Activated naive CD8-positive, alpha-beta T cell treated with anti-CD3 and anti-CD28 coated beads, Interleukin-2, amount 50 U/mL, for 24 hours (primary cell): ENCODE measurements around the gene SRRM3.
"Not testable (repeated sequence)": the region's sequence is repeated elsewhere in the genome, so short reads cannot be mapped to it uniquely, and the experiment has no call there.

Source experiments
- ATAC-seq: fragments of 150-1000 bp; cut with Tn5 transposase; one replicate; pipeline ENCODE4 v1.10.0; 2021
- DNase-seq: peaks from one replicate; pipeline ENCODE4 v3.0.0; 2021
- H3K27ac Mint-ChIP-seq: one replicate; pipeline ENCODE4 v1.8.0; 2021; ENCODE audit warnings: mild to moderate bottlenecking, mixed read lengths
- H3K27me3 Mint-ChIP-seq: one replicate; pipeline ENCODE4 v1.8.0; 2021; ENCODE audit warnings: mixed read lengths
- H3K36me3 Mint-ChIP-seq: one replicate; pipeline ENCODE4 v1.8.0; 2021; ENCODE audit warnings: low read depth, mixed read lengths
- H3K4me1 Mint-ChIP-seq: one replicate; pipeline ENCODE4 v1.8.0; 2021; ENCODE audit warnings: mixed read lengths
- H3K4me3 Mint-ChIP-seq: one replicate; pipeline ENCODE4 v1.8.0; 2021; ENCODE audit warnings: mild to moderate bottlenecking, moderate library complexity, mixed read lengths
- H3K9me3 Mint-ChIP-seq: one replicate; pipeline ENCODE4 v1.8.0; 2021; ENCODE audit warnings: mixed read lengths

The SRRM3 gene

DNA sequence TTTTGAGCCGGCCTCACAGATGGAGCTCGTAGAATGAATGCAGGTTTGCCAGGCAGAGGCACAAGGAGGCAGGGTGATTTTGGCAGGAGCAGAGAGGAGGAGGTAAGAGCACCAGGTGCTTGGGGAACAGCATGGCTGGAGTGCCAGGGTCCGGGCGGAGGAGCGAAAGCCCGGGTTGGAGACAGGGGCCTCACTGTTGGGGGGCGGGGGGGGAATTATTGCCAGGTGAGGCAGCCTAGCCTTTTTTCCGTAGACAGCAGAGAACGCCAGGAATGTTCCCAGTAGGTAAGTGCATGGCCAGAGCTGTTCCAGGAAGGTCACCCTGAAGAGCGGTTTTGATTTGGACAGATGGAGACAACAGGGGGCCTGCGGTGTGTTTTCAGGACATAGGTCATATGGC is 9.5 kb downstream of the SRRM3 start:
- no peak overlapping the region for H3K27ac Mint-ChIP-seq
- DNase-seq (no peak), ATAC-seq (no peak)
- no peaks in the 10 kb centered on the region for H3K4me1 Mint-ChIP-seq
- H3K4me3 Mint-ChIP-seq = no peak overlapping the region
- H3K36me3 Mint-ChIP-seq = no peaks in the 10 kb centered on the region
- H3K27me3 Mint-ChIP-seq = peaks cover 6% of the 10 kb centered on the region
- no peaks in the 10 kb centered on the region for H3K9me3 Mint-ChIP-seq

DNA sequence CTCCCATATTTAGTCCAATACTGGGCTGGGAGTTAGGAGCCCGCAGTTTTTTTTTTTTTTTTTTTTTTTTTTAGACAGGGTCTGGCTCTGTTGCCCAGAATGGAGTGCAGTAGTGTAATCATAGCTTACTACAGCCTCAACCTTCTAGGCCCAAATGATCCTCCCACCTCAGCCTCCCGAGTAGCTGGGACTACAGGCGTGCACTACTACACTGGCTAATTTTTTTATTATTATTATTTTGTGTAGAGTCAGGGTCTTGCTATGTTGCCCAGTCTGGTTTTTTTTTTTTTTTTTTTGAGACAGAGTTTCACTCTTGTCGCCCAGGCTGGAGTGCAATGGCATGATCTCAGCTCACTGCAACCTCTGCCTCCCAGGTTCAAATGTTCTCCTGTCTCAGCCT is 13.7 kb downstream of the SRRM3 start:
- ATAC-seq, H3K4me1 Mint-ChIP-seq, DNase-seq, H3K9me3 Mint-ChIP-seq, H3K36me3 Mint-ChIP-seq, H3K27ac Mint-ChIP-seq, H3K4me3 Mint-ChIP-seq: not testable (repeated sequence)
- peaks cover 23% of the 10 kb centered on the region for H3K27me3 Mint-ChIP-seq

DNA sequence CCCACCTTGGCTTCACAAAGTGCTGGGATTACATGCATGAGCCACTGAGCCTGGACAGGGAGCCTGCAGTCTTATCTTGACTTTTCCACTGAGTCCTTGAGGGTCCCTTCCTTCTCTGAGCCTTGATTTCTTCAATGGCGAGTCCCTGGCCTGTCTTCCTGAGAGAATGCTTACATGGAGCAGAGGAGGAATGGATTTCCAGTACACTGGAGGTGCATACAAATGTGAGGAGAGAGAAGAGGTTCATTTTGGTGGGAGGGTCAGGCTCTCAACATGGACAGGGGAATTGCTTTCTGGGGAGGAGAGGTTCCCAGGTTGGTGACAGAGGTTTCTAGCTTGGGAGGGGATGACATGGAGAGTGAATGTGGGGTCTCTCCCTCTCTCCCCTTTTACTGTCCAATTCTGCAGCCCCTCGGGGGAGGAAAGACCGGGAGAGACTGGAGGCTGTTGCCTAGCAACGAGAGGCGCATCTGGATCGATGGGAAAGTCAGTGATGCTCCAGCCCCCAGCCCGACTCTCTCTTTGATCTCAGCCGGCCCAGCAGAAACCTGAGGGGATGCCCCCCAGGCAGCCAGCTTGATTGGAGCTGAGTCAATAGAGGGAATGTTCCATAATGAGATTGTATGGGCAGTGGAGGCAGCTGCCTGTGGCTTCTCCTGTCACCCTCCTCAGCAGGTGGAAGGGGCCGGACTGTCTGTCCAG is 14.8 kb downstream of the SRRM3 start:
- Mint-ChIP-seq H3K27ac (no peak overlapping the region), H3K27me3 (peaks cover 24% of the 10 kb centered on the region), H3K4me1 (no peaks in the 10 kb centered on the region), H3K4me3 (no peak overlapping the region), H3K36me3 (no peaks in the 10 kb centered on the region), H3K9me3 (no peaks in the 10 kb centered on the region)
- no peak for ATAC-seq
- no peak for DNase-seq

DNA sequence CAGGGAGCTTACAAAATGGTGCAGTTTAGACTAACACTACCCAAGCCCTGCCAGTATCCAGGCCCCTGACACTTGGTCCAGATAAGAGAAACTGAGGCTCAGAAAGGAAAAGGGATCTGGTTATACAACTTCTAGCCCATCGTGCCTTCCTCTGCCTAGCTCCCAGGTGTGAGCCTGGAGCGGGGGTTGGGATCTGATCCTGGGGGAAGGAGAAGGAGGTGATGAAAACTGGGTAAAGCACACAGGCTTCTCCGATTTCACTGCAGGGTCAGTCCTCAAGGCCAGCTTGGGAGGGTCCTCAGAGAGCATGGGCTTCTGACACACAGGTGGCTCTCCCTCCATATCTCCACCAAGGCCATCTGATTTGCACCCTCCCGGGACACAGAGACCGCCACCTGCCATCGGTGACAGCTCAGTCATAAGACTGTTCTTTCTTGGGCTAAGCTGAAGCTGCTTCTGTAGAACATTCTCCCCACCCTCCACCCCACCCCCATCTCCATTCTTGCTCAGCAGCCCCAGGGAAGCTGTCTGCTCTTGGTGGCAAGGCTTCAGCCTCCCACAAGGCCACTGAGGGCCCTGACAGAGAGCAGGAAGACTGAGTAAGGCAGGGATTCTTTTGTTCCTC is 16.4 kb downstream of the SRRM3 start:
- DNase-seq (no peak), ATAC-seq (no peak)
- H3K9me3 Mint-ChIP-seq = no peaks in the 10 kb centered on the region
- no peaks in the 10 kb centered on the region for H3K4me1 Mint-ChIP-seq
- no peaks in the 10 kb centered on the region for H3K36me3 Mint-ChIP-seq
- H3K4me3 Mint-ChIP-seq = no peak overlapping the region
- no peak overlapping the region for H3K27ac Mint-ChIP-seq
- H3K27me3 Mint-ChIP-seq = peaks cover 33% of the 10 kb centered on the region

DNA sequence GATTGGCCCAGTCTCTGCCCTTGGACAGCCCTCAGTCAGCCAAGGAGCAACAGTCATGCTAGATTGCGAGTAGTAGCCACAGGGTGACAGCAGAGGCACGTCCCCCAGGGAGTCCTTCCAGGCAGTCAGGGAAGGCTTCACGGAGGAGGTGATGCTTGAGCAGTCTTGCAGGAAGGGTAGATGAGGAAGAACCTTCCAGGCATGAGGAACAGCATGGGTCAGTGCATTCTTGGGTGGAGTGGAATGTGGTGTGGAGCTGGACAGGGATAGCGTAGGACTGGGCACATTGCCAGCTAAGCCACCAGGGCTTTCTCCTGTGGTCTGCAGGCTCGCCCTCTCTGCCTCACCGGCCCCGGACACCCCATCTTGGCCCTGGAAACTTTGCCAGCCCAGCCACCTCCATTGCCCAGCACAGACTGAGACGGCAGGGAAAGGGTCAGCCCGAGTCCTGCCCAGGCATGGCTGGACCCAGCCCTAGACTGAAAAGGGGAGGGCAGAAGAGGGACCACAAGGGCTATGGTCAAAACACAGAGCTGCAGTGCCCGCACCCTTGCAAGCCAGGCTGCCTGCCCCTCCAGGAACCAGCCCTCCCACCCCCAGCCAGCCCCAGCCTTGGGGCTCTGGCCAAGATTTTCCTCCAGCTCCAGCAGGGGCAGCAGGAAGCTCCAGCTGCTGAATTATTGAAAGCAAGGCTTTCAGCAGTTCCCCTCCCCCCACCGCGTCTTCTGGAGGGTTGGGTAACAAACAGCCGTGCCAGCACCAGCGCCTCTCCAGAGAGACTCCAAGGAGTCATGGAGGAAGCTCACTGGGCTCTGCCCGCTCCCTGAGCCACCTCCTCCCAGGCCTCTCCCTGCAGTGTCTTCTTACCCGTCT is 18.7 kb downstream of the SRRM3 start:
- H3K4me1 Mint-ChIP-seq = no peaks in the 10 kb centered on the region
- H3K36me3 Mint-ChIP-seq = no peaks in the 10 kb centered on the region
- ATAC-seq = no peak
- DNase-seq = no peak
- H3K9me3 Mint-ChIP-seq = no peaks in the 10 kb centered on the region
- peaks cover 44% of the 10 kb centered on the region for H3K27me3 Mint-ChIP-seq
- H3K27ac Mint-ChIP-seq = no peak overlapping the region
- H3K4me3 Mint-ChIP-seq = no peak overlapping the region

DNA sequence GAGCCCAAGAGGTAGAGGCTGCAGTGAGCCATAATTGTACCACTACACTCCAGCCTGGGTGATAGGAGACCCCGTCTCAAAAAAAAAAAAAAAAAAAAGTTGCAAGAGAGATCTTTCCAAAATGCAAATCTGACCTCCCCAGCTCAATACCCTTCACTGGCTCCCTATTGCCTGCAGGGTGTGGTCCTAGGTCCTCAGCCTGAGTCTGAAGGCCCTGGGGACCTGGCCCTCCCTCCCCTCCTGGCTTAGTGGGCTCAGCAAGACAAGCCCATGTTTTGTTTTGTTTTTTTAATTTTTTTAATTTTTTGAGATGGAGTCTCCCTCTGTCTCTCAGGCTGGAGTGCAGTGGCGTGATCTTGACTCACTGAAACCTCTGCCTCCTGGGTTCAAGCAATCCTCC is 20.6 kb downstream of the SRRM3 start:
- no peak for ATAC-seq
- H3K9me3 Mint-ChIP-seq = no peaks in the 10 kb centered on the region
- no peak overlapping the region for H3K27ac Mint-ChIP-seq
- peaks cover 47% of the 10 kb centered on the region for H3K27me3 Mint-ChIP-seq
- H3K4me1 Mint-ChIP-seq = no peaks in the 10 kb centered on the region
- no peak for DNase-seq
- H3K36me3 Mint-ChIP-seq = no peaks in the 10 kb centered on the region
- H3K4me3 Mint-ChIP-seq = no peak overlapping the region

DNA sequence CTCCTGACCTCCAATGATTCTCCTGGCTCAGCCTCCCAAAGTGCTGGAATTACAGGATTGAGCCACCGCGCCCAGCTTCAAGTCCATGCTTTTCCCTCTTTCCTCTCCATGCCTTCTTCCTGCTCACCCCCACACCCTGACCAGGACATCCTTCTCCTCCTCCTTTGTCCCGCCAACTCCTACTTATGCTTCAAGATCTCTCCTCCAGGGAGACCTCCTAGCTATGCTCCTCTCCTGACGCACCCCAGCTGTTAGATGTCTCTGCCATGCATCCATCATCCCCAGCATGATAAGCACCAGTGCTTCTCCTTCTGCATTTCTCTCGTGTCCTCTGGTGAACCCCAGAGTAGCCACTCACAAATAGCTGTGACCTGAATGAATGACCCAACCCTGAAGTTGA is 21.1 kb downstream of the SRRM3 start:
- no peaks in the 10 kb centered on the region for H3K9me3 Mint-ChIP-seq
- no peak for DNase-seq
- H3K4me3 Mint-ChIP-seq = no peak overlapping the region
- no peak for ATAC-seq
- no peak overlapping the region for H3K27ac Mint-ChIP-seq
- peaks cover 48% of the 10 kb centered on the region for H3K27me3 Mint-ChIP-seq
- H3K36me3 Mint-ChIP-seq = no peaks in the 10 kb centered on the region
- no peaks in the 10 kb centered on the region for H3K4me1 Mint-ChIP-seq

DNA sequence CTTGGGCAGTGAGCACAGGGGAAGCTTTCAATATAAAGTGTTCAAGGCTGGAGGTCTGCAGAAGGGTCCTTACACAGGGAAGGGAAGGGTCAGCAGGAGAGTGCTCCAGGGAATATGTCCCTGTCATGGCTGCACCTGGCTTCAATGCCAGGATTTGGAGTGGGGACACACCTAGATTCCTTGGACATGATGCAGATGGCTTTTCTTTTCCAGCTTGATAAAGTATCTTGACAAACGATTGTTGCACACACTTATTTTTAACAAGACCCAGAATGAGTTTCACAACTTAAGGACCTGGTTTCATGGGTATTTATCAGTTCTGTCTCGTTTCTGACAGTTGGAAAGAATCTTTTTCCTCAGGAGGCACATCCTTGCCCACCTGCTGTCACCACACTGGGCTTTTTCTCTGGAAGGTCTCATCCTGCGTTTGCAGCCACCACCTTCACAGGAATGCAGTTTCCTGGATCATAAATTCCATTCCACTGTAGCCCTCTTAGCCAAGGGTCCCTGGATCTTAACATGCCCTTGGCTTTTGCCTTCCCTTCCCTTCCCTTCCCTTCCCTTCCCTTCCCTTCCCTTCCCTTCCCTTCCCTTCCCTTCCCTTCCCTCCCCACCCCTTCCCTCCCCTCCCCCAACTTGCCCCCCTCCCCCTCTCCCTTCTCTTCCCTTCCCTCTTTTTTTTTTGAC is 21.7 kb downstream of the SRRM3 start:
- Mint-ChIP-seq H3K27me3 (peaks cover 48% of the 10 kb centered on the region), H3K36me3 (no peaks in the 10 kb centered on the region), H3K4me1 (no peaks in the 10 kb centered on the region), H3K27ac (no peak overlapping the region), H3K9me3 (no peaks in the 10 kb centered on the region), H3K4me3 (no peak overlapping the region)
- no peak for DNase-seq
- ATAC-seq = no peak

DNA sequence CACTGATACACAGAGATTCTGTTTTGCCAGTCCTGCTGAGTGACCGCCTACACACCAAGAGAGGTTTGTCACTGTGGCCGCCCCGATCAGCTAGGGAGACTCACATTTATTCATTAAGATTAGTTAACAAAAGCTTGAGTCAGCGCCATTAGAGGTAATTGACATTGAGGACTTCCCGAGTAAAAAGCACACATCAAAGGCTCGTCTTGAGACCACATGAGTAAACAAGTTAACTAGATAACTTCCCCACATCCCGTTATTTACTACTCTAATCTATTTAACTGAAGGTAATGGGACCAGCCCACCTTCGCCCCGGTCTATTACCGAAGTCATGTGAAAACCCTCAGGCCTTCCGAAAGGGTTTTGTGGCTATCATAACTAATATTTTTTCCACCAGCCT is 23.0 kb downstream of the SRRM3 start:
- no peak for ATAC-seq
- no peak overlapping the region for H3K4me3 Mint-ChIP-seq
- H3K4me1 Mint-ChIP-seq = no peaks in the 10 kb centered on the region
- peaks cover 46% of the 10 kb centered on the region for H3K27me3 Mint-ChIP-seq
- no peak overlapping the region for H3K27ac Mint-ChIP-seq
- DNase-seq = no peak
- H3K36me3 Mint-ChIP-seq = no peaks in the 10 kb centered on the region
- no peaks in the 10 kb centered on the region for H3K9me3 Mint-ChIP-seq

DNA sequence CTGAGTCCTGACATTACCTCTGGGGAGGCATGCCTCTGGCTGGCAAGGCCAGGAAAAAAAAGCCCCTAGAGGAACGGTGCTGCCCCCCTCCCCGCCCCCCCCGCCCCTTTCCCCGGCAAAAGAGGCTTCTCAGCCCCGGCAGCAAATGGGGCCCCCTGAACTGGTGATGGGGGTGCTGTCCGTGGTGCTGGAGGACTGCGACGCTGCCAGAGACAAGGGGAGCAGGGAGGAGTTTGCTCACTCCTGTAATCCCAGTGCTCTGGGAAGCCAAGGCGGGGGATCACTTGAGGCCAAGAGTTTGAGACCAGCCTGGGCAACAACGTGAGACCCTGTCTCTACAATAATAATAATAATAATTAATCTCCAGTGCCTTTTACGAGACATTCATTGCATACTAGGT is 23.7 kb downstream of the SRRM3 start:
- no peaks in the 10 kb centered on the region for H3K36me3 Mint-ChIP-seq
- no peaks in the 10 kb centered on the region for H3K4me1 Mint-ChIP-seq
- peaks cover 47% of the 10 kb centered on the region for H3K27me3 Mint-ChIP-seq
- ATAC-seq (no peak), DNase-seq (peak; percentile 45)
- H3K4me3 Mint-ChIP-seq = no peak overlapping the region
- no peak overlapping the region for H3K27ac Mint-ChIP-seq
- H3K9me3 Mint-ChIP-seq = no peaks in the 10 kb centered on the region

DNA sequence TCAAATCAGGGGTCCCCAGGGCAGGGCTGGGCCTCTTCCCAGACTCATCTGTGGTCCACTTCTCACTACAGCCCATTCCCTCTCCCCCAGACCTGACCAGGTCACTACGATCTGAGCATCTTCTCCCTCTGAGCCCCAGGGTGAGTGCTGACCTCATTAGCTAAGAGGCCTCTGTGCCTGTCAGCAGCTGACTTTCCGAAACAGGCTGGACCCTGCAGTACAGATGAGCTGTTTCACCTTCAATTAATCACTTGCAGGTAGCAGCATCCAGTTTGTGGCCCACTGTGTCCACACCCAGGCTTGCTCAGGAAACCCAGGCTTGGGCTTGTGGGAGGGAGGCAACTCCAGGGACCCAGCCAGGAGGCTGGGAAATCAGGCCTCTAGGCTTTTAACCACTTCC is 24.3 kb downstream of the SRRM3 start:
- no peaks in the 10 kb centered on the region for H3K4me1 Mint-ChIP-seq
- peaks cover 49% of the 10 kb centered on the region for H3K27me3 Mint-ChIP-seq
- H3K9me3 Mint-ChIP-seq = no peaks in the 10 kb centered on the region
- H3K4me3 Mint-ChIP-seq = no peak overlapping the region
- no peak overlapping the region for H3K27ac Mint-ChIP-seq
- DNase-seq (no peak), ATAC-seq (no peak)
- no peaks in the 10 kb centered on the region for H3K36me3 Mint-ChIP-seq

DNA sequence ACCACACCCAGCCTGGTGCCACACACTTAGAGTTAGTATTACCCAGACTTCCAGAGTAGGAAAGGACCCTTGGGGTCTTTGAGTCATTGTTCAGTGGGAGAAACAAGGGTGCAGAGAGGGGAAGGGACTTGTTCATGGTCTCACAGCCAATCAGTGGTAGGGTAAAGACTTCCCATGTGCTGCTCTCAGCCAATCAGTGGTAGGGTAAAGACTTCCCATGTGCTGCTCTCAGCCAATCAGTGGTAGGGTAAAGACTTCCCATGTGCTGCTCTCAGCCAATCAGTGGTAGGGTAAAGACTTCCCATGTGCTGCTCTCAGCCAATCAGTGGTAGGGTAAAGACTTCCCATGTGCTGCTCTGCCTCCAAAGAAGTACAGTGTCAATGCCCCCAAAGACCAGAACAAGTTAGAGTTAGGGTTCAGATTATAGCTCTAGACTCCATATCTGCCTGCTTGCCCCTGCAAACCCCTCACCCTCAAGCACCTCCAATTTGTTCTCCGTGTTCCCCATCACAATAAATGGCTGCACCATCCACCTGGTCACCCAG is 25.3 kb downstream of the SRRM3 start:
- not testable (repeated sequence) for H3K4me3 Mint-ChIP-seq, H3K4me1 Mint-ChIP-seq, H3K9me3 Mint-ChIP-seq, ATAC-seq, H3K36me3 Mint-ChIP-seq, DNase-seq, H3K27ac Mint-ChIP-seq
- H3K27me3 Mint-ChIP-seq = peaks cover 54% of the 10 kb centered on the region

DNA sequence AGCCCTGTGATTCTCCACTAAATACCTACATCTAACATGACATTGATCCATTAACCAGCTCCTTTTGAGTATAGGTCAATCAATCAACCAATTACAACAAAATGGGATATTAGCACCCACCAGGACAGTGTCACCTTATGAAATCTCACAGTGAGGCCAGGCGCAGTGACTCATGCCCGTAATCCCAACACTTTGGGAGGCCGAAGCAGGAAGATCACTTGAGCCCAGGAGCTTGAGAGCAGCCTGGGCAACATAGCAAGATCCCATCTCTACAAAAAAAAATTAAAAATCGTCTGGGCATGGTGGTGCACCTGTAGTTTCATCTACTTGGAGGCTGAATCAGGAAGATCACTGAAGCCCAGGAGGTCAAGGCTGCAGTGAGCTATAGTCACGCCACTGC is 28.5 kb downstream of the SRRM3 start:
- H3K4me1 Mint-ChIP-seq = no peaks in the 10 kb centered on the region
- no peaks in the 10 kb centered on the region for H3K36me3 Mint-ChIP-seq
- no peak overlapping the region for H3K27ac Mint-ChIP-seq
- H3K4me3 Mint-ChIP-seq = no peak overlapping the region
- peaks cover 60% of the 10 kb centered on the region for H3K27me3 Mint-ChIP-seq
- DNase-seq = no peak
- H3K9me3 Mint-ChIP-seq = no peaks in the 10 kb centered on the region
- ATAC-seq = no peak

DNA sequence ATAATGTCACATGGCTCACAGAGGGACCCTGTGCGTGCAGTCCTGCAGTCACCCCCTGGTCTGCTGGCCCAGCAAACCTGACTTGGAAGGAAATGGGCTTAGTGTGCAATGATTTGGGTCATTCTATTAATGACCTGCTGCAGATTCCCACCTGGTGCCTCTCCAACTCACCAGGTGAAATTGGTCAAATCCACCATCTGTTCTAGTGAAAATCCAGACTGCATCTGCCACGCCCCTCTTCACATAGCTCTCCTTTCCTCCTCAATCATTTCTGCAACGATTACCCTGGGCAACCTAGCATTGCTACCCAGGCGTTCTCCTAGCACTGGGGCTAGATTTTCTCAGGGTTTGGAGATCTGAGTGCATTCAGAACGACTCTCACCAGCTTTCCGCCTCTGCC is 29.4 kb downstream of the SRRM3 start:
- no peak overlapping the region for H3K4me3 Mint-ChIP-seq
- no peaks in the 10 kb centered on the region for H3K36me3 Mint-ChIP-seq
- no peak overlapping the region for H3K27ac Mint-ChIP-seq
- DNase-seq (no peak), ATAC-seq (no peak)
- H3K4me1 Mint-ChIP-seq = peaks cover 2% of the 10 kb centered on the region
- H3K9me3 Mint-ChIP-seq = no peaks in the 10 kb centered on the region
- peaks cover 60% of the 10 kb centered on the region for H3K27me3 Mint-ChIP-seq
